Activated CD4-positive, alpha-beta T cell treated with anti-CD3 and anti-CD28 coated beads, Interleukin-2, amount 50 U/mL, for 48 hours (primary cell): Measurements from ENCODE around the gene SRPK2.
"Not testable (repeated sequence)": the region's sequence is repeated elsewhere in the genome, so short reads cannot be mapped to it uniquely, and the experiment has no call there.

ENCODE experiments used
- DNase-seq, 2 experiments: peaks; one replicate each; pipeline ENCODE4 v3.0.0-alpha.2; 2020

SRPK2 gene

GRCh38 chr7:105337529-105337928 lies 51.2 kb downstream of the SRPK2 start:
- DNase-seq = no peak

DNA sequence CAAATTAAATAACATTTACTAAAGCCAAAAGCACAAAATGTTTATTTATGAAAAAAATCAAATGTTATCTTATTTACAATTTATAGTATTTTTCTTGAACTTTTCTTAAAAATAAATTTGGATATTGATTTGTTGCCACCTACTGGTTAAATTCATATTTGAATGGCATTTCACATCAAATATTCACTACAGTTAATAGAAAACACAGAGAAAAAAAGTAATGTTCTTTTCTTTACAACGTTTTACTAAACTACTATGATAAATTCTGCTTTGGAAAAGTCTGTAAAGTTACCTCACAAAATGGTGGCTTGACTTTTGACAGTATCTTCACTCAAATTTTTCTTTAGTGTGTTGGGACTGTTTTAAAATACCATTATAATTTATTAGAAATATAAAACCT lies 52.7 kb downstream of the SRPK2 start:
- DNase-seq = no peak

DNA sequence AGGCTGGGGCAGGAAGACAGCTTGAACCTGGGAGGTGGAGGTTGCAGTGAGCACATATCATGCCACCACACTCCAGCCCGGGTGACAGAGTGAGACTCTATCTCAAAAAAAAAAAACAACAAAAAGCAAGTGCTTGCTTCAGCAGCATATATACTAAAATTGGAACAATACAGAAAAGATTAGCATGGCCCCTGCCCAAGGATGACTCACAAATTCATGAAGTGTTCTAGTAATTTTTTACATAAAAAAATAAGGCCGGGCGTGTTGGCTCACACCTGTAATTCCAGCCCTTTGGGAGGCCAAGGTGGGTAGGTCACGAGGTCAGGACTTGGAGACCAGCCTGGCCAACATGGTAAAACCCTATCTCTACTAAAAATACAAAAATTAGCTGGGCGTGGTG lies 56.1 kb downstream of the SRPK2 start:
- DNase-seq = not testable (repeated sequence)

DNA sequence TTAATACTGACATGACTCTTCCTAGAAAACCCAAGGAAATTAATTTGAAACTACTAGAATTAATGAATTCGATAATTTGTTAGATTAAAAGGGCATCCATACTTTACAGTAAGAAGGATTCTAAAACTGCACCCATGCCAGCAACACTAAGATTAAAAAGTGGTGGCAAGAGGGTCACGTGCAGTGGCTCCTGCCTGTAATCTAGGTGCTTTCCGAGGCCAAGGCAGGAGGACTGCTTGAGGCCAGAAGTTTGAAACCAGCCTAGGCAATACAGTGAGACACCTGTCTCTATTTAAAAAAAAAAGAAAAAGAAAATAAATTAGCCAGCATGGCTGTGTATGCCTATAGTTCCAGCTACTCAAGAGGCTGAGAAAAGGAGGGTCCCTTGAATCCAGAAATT lies 58.2 kb downstream of the SRPK2 start:
- no peak for DNase-seq

DNA sequence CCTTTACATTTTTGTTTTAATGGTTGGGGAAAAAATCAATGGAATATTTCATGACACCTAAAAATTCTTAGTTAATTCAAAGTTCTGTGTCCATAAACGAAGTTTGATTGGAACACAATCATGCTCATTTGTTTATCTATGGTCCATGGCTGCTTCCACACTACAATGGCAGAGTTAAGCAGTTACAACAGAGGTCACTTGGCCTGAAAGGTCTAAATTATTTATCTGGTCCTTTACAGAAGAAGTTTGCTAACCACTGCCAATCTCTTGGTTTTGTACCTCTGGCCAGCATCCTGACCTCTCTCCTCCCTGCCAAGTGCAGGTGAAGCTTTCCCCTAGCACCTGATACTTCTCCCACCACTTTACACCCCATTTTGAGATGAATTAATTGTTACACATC lies 61.5 kb downstream of the SRPK2 start:
- no peak for DNase-seq

DNA sequence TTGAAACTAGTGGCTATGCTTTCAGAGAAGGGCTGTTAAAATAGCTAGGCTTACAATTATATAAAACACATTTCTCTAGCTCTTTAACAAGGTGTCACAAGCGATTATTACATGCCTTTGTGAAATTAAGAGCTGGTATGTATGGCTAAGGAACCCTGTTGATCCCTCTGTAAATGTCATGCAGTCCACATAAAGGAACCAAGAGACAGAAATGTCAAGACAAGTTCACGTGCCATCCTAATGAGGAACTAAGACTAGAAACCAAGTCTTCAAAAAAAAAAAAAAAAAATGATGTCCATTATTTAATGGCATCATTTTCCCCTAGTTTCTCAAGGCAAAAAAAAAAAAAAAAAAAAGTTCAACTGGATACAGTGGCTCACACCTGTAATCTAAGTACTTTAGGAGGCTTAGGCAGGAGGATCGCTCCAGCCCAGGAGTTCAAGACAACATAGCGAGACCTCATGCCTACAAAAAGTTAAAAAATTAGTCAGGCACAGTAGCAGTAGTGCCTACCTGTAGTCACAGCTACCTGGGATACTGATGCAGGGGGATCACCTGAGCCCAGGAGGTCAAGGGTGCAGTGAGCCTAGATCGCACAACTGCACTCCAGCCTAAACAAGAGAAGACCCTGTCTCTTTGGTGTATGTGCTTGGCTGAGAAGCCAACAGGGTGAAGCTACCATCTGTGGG lies 63.4 kb downstream of the SRPK2 start:
- DNase-seq = no peak

- DNase-seq = not testable (repeated sequence)
These were observed 64.1 kb downstream of the SRPK2 start for GRCh38 chr7:105324606-105325005.

DNA sequence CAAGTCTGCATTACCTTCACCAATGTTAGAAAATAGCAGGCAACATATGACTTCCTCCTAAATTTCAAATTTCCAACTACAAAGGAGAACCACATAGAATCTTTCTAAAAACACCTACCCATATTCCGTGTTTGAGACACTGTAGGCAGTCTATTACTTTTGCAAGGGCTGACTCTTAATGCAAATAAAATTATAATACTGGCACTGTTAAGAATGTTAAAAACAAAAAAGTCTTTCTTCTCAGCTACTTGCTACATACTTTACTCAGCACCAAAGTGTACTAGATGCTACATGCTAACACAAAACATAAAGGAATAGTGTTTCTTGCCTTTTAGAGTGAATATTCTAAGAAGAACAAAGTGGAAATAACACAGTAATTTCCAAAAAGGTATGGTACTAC lies 65.4 kb downstream of the SRPK2 start:
- DNase-seq = no peak

DNA sequence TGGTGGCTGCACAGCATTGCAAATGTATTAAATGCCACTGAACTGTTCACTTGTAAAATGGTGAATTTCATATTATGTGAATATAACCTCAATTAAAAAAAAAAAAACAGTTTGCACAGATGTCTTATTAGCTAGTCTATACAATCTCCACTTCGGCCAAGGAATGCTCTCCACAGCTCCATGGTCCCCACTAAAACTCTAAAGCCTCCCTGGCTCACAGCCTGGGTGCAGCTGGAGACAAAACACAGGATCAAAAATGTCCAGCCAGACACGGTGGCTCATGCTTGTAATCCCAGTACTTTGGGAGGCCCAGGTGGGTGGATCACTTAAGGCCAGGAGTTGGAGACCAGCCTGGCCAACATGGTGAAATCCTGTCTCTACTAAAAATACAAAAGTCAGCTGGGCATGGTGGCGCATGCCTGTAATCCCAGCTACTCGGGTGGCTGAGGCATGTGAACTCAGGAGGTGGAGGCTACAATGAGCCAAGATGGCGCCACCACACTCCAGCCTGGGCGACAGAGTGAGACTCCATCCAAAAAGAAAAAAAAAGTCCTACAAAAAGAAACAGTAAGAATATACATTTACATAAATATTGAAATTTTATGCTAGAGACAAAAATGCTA lies 66.0 kb downstream of the SRPK2 start:
- no peak for DNase-seq

DNA sequence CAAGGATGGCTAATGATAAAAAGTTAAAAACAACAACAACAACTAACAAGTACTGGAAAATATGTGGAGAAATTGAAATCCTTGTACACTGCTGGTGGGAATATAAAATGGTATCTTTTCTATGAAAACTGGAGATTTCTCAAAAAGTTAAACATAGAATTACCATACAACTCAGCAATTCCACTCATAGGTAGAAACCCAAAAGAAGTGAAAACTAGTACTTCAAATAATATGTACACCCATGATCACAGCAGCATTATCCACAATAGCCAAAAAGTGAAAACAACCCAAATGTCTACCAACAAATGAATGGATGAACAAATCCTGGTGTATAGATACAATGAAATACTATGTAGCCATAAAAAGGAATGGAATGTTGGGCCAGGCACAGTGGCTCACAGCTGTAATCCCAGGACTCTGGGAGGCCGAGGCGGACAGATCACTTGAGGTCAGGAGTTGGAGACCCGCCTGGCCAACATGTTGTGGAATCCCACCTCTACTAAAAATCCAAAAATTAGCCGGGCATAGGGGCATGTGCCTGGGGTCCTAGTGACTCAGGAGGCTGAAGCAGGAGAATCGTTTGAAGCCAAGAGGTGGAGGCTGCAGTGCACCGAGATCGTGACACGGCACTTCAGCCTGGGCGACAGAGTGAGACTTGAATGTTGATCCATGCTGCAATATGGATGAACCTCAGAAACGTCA lies 66.8 kb downstream of the SRPK2 start:
- DNase-seq = no peak

GRCh38 chr7:105320896-105321295 lies 67.8 kb downstream of the SRPK2 start:
- DNase-seq = no peak

DNA sequence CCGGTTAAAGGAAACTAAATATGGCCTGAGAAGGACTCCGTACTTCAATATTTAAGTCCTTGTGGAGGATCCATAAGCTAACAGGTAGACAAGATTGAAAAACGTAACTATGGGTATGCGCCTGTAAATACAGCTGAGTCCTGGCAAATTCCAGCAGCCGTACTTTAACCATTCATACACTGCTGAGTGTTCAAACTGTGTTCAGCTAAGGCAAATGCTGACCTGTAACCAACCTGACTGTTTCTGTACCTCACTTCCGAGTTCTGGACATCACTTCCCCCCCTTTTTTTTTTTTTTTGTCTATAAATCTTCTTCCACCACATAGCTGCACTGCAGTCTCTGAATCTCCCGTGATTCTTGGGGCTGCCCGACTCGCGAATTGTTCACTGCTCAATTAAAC lies 69.1 kb downstream of the SRPK2 start:
- DNase-seq = no peak

DNA sequence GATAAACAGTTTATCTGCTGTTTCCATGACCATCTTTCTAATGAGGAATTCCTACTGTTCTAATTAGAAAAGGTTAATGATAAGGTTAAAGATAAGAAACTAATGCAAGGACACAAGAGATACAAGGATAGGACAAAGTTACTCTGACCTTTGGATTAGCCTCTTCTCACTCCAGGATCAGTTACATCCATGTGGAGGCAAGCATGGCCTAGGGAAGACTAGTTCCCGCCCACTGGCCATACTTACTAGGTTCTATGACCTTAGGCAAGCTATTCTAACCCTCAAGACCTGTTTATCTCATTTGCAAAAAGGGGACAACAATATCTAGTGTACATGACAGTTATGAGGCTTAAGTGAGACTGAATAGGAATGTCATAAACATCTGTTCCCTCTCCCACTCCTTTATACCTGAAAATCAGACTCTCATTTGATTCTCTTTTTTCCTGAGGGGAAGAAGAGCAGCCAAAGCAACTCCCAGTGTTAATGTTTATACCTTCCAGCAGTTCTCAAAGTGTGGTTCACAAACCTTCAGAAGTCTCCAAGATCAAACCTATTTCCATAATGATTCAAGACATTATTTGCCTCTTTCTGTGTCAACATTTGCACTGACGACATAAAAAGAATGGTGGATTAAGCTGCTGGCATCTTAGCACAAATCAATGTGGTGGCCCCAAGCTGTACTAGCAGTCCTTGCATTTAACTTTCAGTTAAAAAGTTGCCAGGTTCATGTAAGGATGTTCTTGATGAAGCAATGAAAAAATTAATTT lies 72.0 kb downstream of the SRPK2 start:
- DNase-seq = no peak

- DNase-seq = no peak
These were observed 73.4 kb downstream of the SRPK2 start for GRCh38 chr7:105315357-105315756.

GRCh38 chr7:105309235-105310169 lies 79.2 kb downstream of the SRPK2 start:
- peak in 1 of 2 experiments; percentile 26 for DNase-seq

DNA sequence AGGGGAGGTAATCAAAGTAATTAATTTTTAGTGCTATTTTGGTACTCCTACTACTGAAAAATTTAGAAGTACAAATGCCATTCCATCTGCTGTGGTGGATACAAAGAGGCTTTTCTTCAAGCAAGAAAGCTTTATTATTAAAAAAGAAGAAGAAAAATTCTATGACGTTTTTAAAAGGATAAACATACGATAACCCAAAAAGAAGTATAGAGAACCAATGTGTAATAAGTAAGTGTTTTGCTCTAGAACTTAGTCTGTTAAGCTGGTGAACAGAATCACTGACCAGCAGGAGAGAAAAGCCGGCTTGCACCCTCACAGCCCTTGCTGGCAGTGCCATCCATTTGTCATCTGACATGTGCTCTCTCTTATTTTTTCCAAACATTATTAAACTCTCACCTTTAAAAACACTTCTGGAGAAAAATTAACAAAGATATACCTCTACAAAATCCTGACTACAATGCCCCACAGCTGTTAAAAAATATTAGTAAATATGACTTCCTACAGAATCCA lies 81.5 kb downstream of the SRPK2 start:
- no peak for DNase-seq

GRCh38 chr7:105306298-105306748 lies 82.4 kb downstream of the SRPK2 start:
- no peak for DNase-seq

DNA sequence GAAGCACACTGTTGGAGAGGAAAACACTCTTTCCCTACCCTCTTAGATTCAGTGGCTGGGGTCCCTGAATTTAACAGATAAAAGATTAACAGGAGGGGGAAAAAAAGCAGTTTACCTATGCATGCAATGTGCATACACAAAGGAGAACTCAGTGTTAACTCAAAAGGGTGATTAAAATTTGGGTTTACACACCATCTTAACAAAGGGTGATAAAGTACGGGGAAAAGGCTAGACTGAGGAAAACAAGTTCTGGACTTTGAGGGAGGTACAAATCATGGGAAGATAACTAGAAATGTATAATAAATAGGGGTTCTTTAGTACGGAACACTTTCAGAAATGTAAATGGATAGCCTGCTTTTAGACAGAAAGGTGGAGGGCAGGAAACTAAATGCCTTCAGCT lies 83.1 kb downstream of the SRPK2 start:
- no peak for DNase-seq

DNA sequence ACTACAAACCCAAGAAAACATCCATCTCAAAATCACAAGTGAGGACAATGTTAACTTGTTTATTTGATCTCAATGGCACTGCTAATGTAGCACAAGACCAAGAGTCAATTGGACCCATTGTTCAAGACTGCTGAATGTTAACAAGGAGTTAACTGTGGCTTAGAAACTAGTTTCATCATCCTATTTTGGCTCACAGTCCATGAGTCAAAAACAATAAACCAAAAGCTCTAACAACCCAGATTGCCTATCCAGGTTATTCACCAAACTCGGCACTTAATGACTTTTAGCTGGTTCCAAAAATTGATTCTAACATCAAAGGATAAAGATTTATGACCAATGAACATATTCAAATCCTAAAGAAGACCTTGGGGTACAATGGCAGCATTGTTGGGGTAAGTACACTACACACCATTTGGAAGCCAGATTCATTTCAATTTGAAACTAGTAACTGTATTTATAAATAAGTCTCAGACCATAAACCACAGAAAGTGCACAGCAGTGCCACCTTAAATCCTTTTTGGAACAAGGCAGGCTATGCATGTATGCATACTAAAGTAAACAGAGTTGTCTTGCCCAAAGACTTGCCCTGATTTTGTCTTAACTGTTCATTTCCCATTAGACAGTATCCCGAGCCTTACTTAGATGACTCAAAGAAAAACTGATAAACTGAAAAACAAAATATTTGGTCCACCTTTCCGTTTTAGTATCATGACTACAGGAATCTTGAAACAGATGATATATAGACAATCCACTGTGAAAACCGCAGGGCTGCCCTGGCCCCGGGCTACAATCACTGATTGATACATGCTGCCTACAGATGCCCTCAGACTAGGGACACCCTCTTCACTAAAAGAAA lies 84.5 kb downstream of the SRPK2 start:
- peak in 1 of 2 experiments; percentile 56 for DNase-seq

- DNase-seq = not testable (repeated sequence)
These were observed 88.1 kb downstream of the SRPK2 start for GRCh38 chr7:105300587-105300986.

- peak; percentile 31 to 59 for DNase-seq
These were observed 90.3 kb downstream of the SRPK2 start for GRCh38 chr7:105298439-105298894.
